ENCODE measurements around the gene PFDN1.

The PFDN1 gene

GRCh38 chr5:140255460-140256157 is 47.3 kb downstream of the PFDN1 start:
- Histone ChIP-seq H3K36me3 (ENCODE audit: control insufficient read depth, low read depth, low read length) (no peaks in the 10 kb centered on the region), H3K4me1 (ENCODE audit: control insufficient read depth, low read depth, low read length) (no peaks in the 10 kb centered on the region), H3K27ac (ENCODE audit: low read length) (no peak overlapping the region), H3K9me3 (ENCODE audit: control insufficient read depth, low read depth, low read length) (no peaks in the 10 kb centered on the region), H3K27me3 (ENCODE audit: control insufficient read depth, insufficient read depth, low read length) (no peaks in the 10 kb centered on the region), H3K9ac (ENCODE audit: low read length) (no peak overlapping the region), H3K4me3 (ENCODE audit: low read length) (no peak overlapping the region)

GRCh38 chr5:140253985-140254384 is 48.9 kb downstream of the PFDN1 start:
- H3K27ac ChIP-seq (ENCODE audit: low read length): no peak overlapping the region
- H3K9ac ChIP-seq (ENCODE audit: low read length): no peak overlapping the region

GRCh38 chr5:140252470-140253126 is 50.3 kb downstream of the PFDN1 start:
- Histone ChIP-seq H3K27me3 (ENCODE audit: control insufficient read depth, insufficient read depth, low read length) (no peaks in the 10 kb centered on the region), H3K4me3 (ENCODE audit: low read length) (no peak overlapping the region), H3K9me3 (ENCODE audit: control insufficient read depth, low read depth, low read length) (no peaks in the 10 kb centered on the region), H3K36me3 (ENCODE audit: control insufficient read depth, low read depth, low read length) (no peaks in the 10 kb centered on the region), H3K9ac (ENCODE audit: low read length) (no peak overlapping the region), H3K4me1 (ENCODE audit: control insufficient read depth, low read depth, low read length) (no peaks in the 10 kb centered on the region), H3K27ac (ENCODE audit: low read length) (no peak overlapping the region)

More at GRCh38 chr5:140253985-140254384, 48.9 kb downstream of the PFDN1 start:
- Histone ChIP-seq H3K4me1 (ENCODE audit: control insufficient read depth, low read depth, low read length) (no peaks in the 10 kb centered on the region), H3K4me3 (ENCODE audit: low read length) (no peak overlapping the region), H3K27me3 (ENCODE audit: control insufficient read depth, insufficient read depth, low read length) (no peaks in the 10 kb centered on the region), H3K9me3 (ENCODE audit: control insufficient read depth, low read depth, low read length) (no peaks in the 10 kb centered on the region), H3K36me3 (ENCODE audit: control insufficient read depth, low read depth, low read length) (no peaks in the 10 kb centered on the region)

GRCh38 chr5:140251527-140251973 is 51.4 kb downstream of the PFDN1 start:
- H3K36me3 ChIP-seq (ENCODE audit: control insufficient read depth, low read depth, low read length): no peaks in the 10 kb centered on the region
- no peak overlapping the region for H3K4me3 ChIP-seq (ENCODE audit: low read length)
- H3K9ac ChIP-seq (ENCODE audit: low read length): no peak overlapping the region
- no peaks in the 10 kb centered on the region for H3K9me3 ChIP-seq (ENCODE audit: control insufficient read depth, low read depth, low read length)
- H3K27me3 ChIP-seq (ENCODE audit: control insufficient read depth, insufficient read depth, low read length): no peaks in the 10 kb centered on the region
- no peaks in the 10 kb centered on the region for H3K4me1 ChIP-seq (ENCODE audit: control insufficient read depth, low read depth, low read length)
- H3K27ac ChIP-seq (ENCODE audit: low read length): no peak overlapping the region

GRCh38 chr5:140250386-140250785 is 52.5 kb downstream of the PFDN1 start:
- H3K36me3 ChIP-seq (ENCODE audit: control insufficient read depth, low read depth, low read length): no peaks in the 10 kb centered on the region
- no peak overlapping the region for H3K4me3 ChIP-seq (ENCODE audit: low read length)
- H3K4me1 ChIP-seq (ENCODE audit: control insufficient read depth, low read depth, low read length): no peaks in the 10 kb centered on the region
- no peaks in the 10 kb centered on the region for H3K27me3 ChIP-seq (ENCODE audit: control insufficient read depth, insufficient read depth, low read length)
- H3K9ac ChIP-seq (ENCODE audit: low read length): no peak overlapping the region
- H3K27ac ChIP-seq (ENCODE audit: low read length): no peak overlapping the region
- H3K9me3 ChIP-seq (ENCODE audit: control insufficient read depth, low read depth, low read length): no peaks in the 10 kb centered on the region

GRCh38 chr5:140249536-140249935 is 53.4 kb downstream of the PFDN1 start:
- peaks cover 4% of the 10 kb centered on the region for H3K4me1 ChIP-seq (ENCODE audit: control insufficient read depth, low read depth, low read length)
- H3K4me3 ChIP-seq (ENCODE audit: low read length): no peak overlapping the region
- H3K27ac ChIP-seq (ENCODE audit: low read length): no peak overlapping the region
- H3K27me3 ChIP-seq (ENCODE audit: control insufficient read depth, insufficient read depth, low read length): no peaks in the 10 kb centered on the region
- H3K9ac ChIP-seq (ENCODE audit: low read length): no peak overlapping the region
- H3K36me3 ChIP-seq (ENCODE audit: control insufficient read depth, low read depth, low read length): peaks cover 2% of the 10 kb centered on the region
- no peaks in the 10 kb centered on the region for H3K9me3 ChIP-seq (ENCODE audit: control insufficient read depth, low read depth, low read length)

GRCh38 chr5:140248414-140248813 is 54.5 kb downstream of the PFDN1 start:
- no peak overlapping the region for H3K9ac ChIP-seq (ENCODE audit: low read length)
- no peak overlapping the region for H3K4me3 ChIP-seq (ENCODE audit: low read length)
- H3K9me3 ChIP-seq (ENCODE audit: control insufficient read depth, low read depth, low read length): no peaks in the 10 kb centered on the region
- no peaks in the 10 kb centered on the region for H3K27me3 ChIP-seq (ENCODE audit: control insufficient read depth, insufficient read depth, low read length)
- H3K36me3 ChIP-seq (ENCODE audit: control insufficient read depth, low read depth, low read length): peaks cover 2% of the 10 kb centered on the region
- H3K27ac ChIP-seq (ENCODE audit: low read length): no peak overlapping the region
- peaks cover 4% of the 10 kb centered on the region for H3K4me1 ChIP-seq (ENCODE audit: control insufficient read depth, low read depth, low read length)

- no peak overlapping the region for H3K9ac ChIP-seq (ENCODE audit: low read length)
- H3K36me3 ChIP-seq (ENCODE audit: control insufficient read depth, low read depth, low read length): peaks cover 2% of the 10 kb centered on the region
- no peaks in the 10 kb centered on the region for H3K27me3 ChIP-seq (ENCODE audit: control insufficient read depth, insufficient read depth, low read length)
- H3K4me3 ChIP-seq (ENCODE audit: low read length): no peak overlapping the region
- H3K4me1 ChIP-seq (ENCODE audit: control insufficient read depth, low read depth, low read length): peaks cover 6% of the 10 kb centered on the region
- no peak overlapping the region for H3K27ac ChIP-seq (ENCODE audit: low read length)
- no peaks in the 10 kb centered on the region for H3K9me3 ChIP-seq (ENCODE audit: control insufficient read depth, low read depth, low read length)
These were observed 56.4 kb downstream of the PFDN1 start for GRCh38 chr5:140246378-140247122.

- Histone ChIP-seq H3K36me3 (ENCODE audit: control insufficient read depth, low read depth, low read length) (peaks cover 2% of the 10 kb centered on the region), H3K4me3 (ENCODE audit: low read length) (no peak overlapping the region), H3K4me1 (ENCODE audit: control insufficient read depth, low read depth, low read length) (peaks cover 6% of the 10 kb centered on the region), H3K9me3 (ENCODE audit: control insufficient read depth, low read depth, low read length) (no peaks in the 10 kb centered on the region), H3K27me3 (ENCODE audit: control insufficient read depth, insufficient read depth, low read length) (no peaks in the 10 kb centered on the region), H3K27ac (ENCODE audit: low read length) (no peak overlapping the region), H3K9ac (ENCODE audit: low read length) (no peak overlapping the region)
These were observed 57.0 kb downstream of the PFDN1 start for GRCh38 chr5:140245926-140246325.

- Histone ChIP-seq H3K36me3 (ENCODE audit: control insufficient read depth, low read depth, low read length) (peaks cover 2% of the 10 kb centered on the region), H3K4me3 (ENCODE audit: low read length) (no peak overlapping the region), H3K27ac (ENCODE audit: low read length) (no peak overlapping the region), H3K27me3 (ENCODE audit: control insufficient read depth, insufficient read depth, low read length) (no peaks in the 10 kb centered on the region), H3K9ac (ENCODE audit: low read length) (no peak overlapping the region), H3K4me1 (ENCODE audit: control insufficient read depth, low read depth, low read length) (peaks cover 6% of the 10 kb centered on the region), H3K9me3 (ENCODE audit: control insufficient read depth, low read depth, low read length) (no peaks in the 10 kb centered on the region)
These were observed 57.6 kb downstream of the PFDN1 start for GRCh38 chr5:140245341-140245740.

GRCh38 chr5:140244525-140245025 is 58.3 kb downstream of the PFDN1 start:
- no peaks in the 10 kb centered on the region for H3K9me3 ChIP-seq (ENCODE audit: control insufficient read depth, low read depth, low read length)
- H3K27ac ChIP-seq (ENCODE audit: low read length): no peak overlapping the region
- H3K4me1 ChIP-seq (ENCODE audit: control insufficient read depth, low read depth, low read length): peaks cover 6% of the 10 kb centered on the region
- H3K9ac ChIP-seq (ENCODE audit: low read length): no peak overlapping the region
- H3K36me3 ChIP-seq (ENCODE audit: control insufficient read depth, low read depth, low read length): peaks cover 2% of the 10 kb centered on the region
- no peak overlapping the region for H3K4me3 ChIP-seq (ENCODE audit: low read length)
- H3K27me3 ChIP-seq (ENCODE audit: control insufficient read depth, insufficient read depth, low read length): no peaks in the 10 kb centered on the region

Measured in iPS-18a (cell line).